IPS-NIHi7 (cell line): ENCODE measurements around the gene LGI4.
"Not testable (repeated sequence)": the region's sequence is repeated elsewhere in the genome, so short reads cannot be mapped to it uniquely, and the experiment has no call there.

Source experiments
- DNase-seq: peaks from one replicate; pipeline ENCODE4 v3.0.0; 2012; ENCODE audit warnings: mixed read lengths; ENCODE audit errors: extremely low spot score

Gene LGI4

GRCh38 chr19:35141837-35142605, 7.2 kb upstream of the LGI4 start:
- DNase-seq = no peak

- peak; percentile 100 for DNase-seq
Measured at GRCh38 chr19:35140962-35141836, 6.3 kb upstream of the LGI4 start.

- DNase-seq = no peak
Measured at GRCh38 chr19:35140207-35140961, 5.5 kb upstream of the LGI4 start.

- DNase-seq = no peak
Measured at GRCh38 chr19:35138305-35138892, 3.5 kb upstream of the LGI4 start, which contains the start of gene FXYD1. TSS of gene FXYD1 (plus strand) at chr19:35138824. CDS start at chr19:35140080, 1,256 bp downstream.

- no peak for DNase-seq
Measured at GRCh38 chr19:35136977-35137702, 2.3 kb upstream of the LGI4 start.

- no peak for DNase-seq
Measured at GRCh38 chr19:35136231-35136630, 1.4 kb upstream of the LGI4 start.

- peak; percentile 95 for DNase-seq
Measured at GRCh38 chr19:35135389-35135909, 590 bp upstream of the LGI4 start.

GRCh38 chr19:35133826-35134225, 1.0 kb downstream of the LGI4 start:
- no peak for DNase-seq

GRCh38 chr19:35132254-35132653, 2.6 kb downstream of the LGI4 start:
- DNase-seq = no peak

- no peak for DNase-seq
Measured at GRCh38 chr19:35130761-35131720, 3.8 kb downstream of the LGI4 start.

GRCh38 chr19:35129724-35130274, 5.1 kb downstream of the LGI4 start:
- DNase-seq = not testable (repeated sequence)

- DNase-seq = no peak
Measured at GRCh38 chr19:35128398-35129057, 6.3 kb downstream of the LGI4 start.

GRCh38 chr19:35127871-35128270, 7.0 kb downstream of the LGI4 start:
- no peak for DNase-seq

- no peak for DNase-seq
Measured at GRCh38 chr19:35126624-35126959, 8.3 kb downstream of the LGI4 start.

- no peak for DNase-seq
Measured at GRCh38 chr19:35125749-35126623, 8.9 kb downstream of the LGI4 start.

- DNase-seq = no peak
Measured at GRCh38 chr19:35125270-35125717, 9.6 kb downstream of the LGI4 start.
